Measurements from ENCODE around the gene FXYD4. TPM values are rescaled to one million over a fixed set of nuclear protein-coding genes. Genes with fewer than 3 reads are reported as not detected.

FXYD4 gene
- total and polyA plus RNA-seq, 4 donors, result 0.65 to 3.9 (median 2.9) TPM; not detected in 1

DNA sequence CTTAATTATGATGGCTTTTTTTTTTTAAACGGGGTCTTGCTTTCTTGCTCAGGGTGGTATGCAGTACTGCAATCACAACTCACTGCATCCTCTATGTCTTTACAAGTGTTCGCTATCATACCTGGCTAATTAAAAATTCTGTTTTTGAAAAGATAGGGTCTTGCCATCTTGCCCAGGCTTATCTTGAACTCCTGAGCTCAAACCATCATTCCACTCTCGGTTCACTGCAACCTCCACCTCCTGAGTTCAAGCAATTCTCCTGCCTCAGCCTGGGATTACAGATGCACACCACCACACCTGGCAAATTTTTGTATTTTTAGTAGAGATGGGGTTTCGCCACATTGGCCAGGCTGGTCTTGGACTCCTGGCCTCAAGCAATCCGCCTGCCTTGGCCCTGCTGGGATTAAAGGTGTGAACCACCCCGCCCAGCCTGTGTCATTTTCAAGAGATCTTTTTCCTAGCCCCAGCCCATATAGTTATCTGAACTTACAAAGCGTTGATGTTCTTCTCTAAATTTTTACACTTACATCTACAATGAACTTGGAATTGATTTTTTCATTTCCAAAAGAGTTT lies 31.5 kb downstream of the FXYD4 start:
- no peak overlapping the region for H3K4me3 ChIP-seq

DNA sequence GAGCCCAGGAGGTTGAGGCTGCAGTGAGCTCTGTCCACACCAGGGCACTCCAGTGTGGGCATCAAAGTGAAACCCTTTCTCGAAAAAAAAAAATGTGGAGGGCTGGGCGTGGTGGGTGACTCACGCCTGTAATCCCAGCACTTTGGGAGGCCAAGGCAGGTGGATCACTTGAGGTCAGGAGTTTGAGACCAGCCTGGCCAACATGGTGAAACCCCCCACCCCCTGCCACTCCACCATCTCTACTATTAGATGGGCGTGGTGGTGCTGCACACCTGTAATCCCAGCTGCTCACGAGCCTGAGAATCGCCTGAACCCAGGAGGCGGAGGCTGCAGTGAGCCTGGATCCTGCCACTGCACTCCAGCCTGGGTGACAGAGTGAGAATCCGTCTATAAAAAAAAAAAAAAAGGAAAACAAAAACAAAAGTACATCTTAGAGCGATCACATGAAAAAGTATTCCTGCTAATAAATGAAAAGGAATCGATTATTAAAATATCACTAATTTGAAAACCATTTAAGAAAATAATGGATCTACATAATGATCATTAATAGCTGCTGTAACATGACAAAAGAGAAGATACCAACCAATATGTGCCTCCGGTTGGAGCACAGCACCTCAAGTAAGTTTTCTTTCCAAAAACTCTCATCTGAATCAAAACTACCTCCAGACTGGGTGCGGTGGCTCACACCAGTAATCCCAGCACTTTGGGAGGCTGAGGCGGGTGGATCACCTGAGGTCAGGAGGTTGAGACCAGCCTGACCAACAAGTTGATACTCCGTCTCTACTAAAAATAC lies 32.7 kb downstream of the FXYD4 start:
- H3K4me3 ChIP-seq, result no peak overlapping the region
- ATAC-seq (ENCODE audit: insufficient read depth, low FRiP score) (no peak), DNase-seq (no peak)
- H3K4me1 ChIP-seq (ENCODE audit: control insufficient read depth in 5 of 5, insufficient read depth in 5 of 5, low read length in 5 of 5), result peaks cover 4 to 24% (median 18%) of the 10 kb centered on the region in 5 donors
- H3K9ac ChIP-seq (ENCODE audit: insufficient read depth in 1 of 2, low read length in 2 of 2), result no peak overlapping the region
- TF ChIP-seq, protein P1, sequence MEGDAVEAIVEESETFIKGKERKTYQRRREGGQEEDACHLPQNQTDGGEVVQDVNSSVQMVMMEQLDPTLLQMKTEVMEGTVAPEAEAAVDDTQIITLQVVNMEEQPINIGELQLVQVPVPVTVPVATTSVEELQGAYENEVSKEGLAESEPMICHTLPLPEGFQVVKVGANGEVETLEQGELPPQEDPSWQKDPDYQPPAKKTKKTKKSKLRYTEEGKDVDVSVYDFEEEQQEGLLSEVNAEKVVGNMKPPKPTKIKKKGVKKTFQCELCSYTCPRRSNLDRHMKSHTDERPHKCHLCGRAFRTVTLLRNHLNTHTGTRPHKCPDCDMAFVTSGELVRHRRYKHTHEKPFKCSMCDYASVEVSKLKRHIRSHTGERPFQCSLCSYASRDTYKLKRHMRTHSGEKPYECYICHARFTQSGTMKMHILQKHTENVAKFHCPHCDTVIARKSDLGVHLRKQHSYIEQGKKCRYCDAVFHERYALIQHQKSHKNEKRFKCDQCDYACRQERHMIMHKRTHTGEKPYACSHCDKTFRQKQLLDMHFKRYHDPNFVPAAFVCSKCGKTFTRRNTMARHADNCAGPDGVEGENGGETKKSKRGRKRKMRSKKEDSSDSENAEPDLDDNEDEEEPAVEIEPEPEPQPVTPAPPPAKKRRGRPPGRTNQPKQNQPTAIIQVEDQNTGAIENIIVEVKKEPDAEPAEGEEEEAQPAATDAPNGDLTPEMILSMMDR (IDR thresholded peaks at IDR 0.05; ENCODE audit: control extremely low read depth, extremely low read depth), result no peak
- H3K9me3 ChIP-seq (ENCODE audit: control insufficient read depth in 4 of 4, insufficient read depth in 3 of 4, low read length in 3 of 4), result no peaks in the 10 kb centered on the region
- H3K27me3 ChIP-seq (ENCODE audit: control insufficient read depth in 3 of 3, insufficient read depth in 3 of 3, low read length in 2 of 3), result no peaks in the 10 kb centered on the region
- peaks cover 0 to 6% (median 2%) of the 10 kb centered on the region in 4 donors for H3K36me3 ChIP-seq (ENCODE audit: control insufficient read depth in 4 of 4, insufficient read depth in 4 of 4, low read length in 4 of 4)
- peak overlapping the region in 1 of 2 donors; percentile 33 for H3K27ac ChIP-seq (ENCODE audit: low read depth in 1 of 2, low read length in 1 of 2)
- 66 to 77% methylated on average over 14 of the region's 14 CpGs for WGBS, 2 donors

More for the DNA sequence above, 31.5 kb downstream of the FXYD4 start:
- 85 to 88% methylated on average over 7 of the region's 7 CpGs for WGBS, 2 donors
- Histone ChIP-seq H3K27ac (ENCODE audit: low read depth in 1 of 2, low read length in 1 of 2) (no peak overlapping the region), H3K9me3 (ENCODE audit: control insufficient read depth in 4 of 4, insufficient read depth in 3 of 4, low read length in 3 of 4) (no peaks in the 10 kb centered on the region), H3K36me3 (ENCODE audit: control insufficient read depth in 4 of 4, insufficient read depth in 4 of 4, low read length in 4 of 4) (peaks cover 0 to 6% (median 2%) of the 10 kb centered on the region in 4 donors), H3K4me1 (ENCODE audit: control insufficient read depth in 5 of 5, insufficient read depth in 5 of 5, low read length in 5 of 5) (peaks cover 4 to 30% (median 23%) of the 10 kb centered on the region in 5 donors), H3K27me3 (ENCODE audit: control insufficient read depth in 3 of 3, insufficient read depth in 3 of 3, low read length in 2 of 3) (no peaks in the 10 kb centered on the region), H3K9ac (ENCODE audit: insufficient read depth in 1 of 2, low read length in 2 of 2) (no peak overlapping the region)
- ATAC-seq (ENCODE audit: insufficient read depth, low FRiP score) (no peak), DNase-seq (no peak)
- TF ChIP-seq, protein P1 (IDR thresholded peaks at IDR 0.05; ENCODE audit: control extremely low read depth, extremely low read depth), result no peak

DNA sequence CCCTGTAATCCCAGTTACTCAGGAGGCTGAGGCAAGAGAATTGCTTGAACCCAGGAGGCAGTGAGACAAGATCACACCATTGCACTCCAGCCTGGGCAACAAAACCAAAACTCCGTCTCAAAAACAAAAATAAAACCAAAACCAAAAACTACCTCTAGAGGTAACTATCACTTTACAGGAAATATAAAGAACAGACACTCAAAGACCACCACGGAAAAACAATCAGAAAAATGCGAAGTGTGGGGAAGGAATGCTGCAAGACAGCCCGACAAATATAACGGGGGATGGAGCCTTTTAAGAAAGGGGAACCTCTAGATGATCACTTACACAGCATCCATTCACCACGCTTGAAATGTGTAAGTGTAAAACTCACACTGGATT lies 33.3 kb downstream of the FXYD4 start:
- DNase-seq (no peak), ATAC-seq (ENCODE audit: insufficient read depth, low FRiP score) (no peak)
- TF ChIP-seq, protein P1 (IDR thresholded peaks at IDR 0.05; ENCODE audit: control extremely low read depth, extremely low read depth), result no peak
- Histone ChIP-seq H3K27ac (ENCODE audit: low read depth in 1 of 2, low read length in 1 of 2) (no peak overlapping the region), H3K9me3 (ENCODE audit: control insufficient read depth in 4 of 4, insufficient read depth in 3 of 4, low read length in 3 of 4) (no peaks in the 10 kb centered on the region), H3K9ac (ENCODE audit: insufficient read depth in 1 of 2, low read length in 2 of 2) (no peak overlapping the region), H3K4me1 (ENCODE audit: control insufficient read depth in 5 of 5, insufficient read depth in 5 of 5, low read length in 5 of 5) (peaks cover 4 to 24% (median 16%) of the 10 kb centered on the region in 5 donors), H3K27me3 (ENCODE audit: control insufficient read depth in 3 of 3, insufficient read depth in 3 of 3, low read length in 2 of 3) (no peaks in the 10 kb centered on the region), H3K4me3 (no peak overlapping the region), H3K36me3 (ENCODE audit: control insufficient read depth in 4 of 4, insufficient read depth in 4 of 4, low read length in 4 of 4) (peaks cover 0 to 6% (median 0%) of the 10 kb centered on the region in 4 donors)
- 23 to 45% methylated on average over 6 of the region's 6 CpGs for WGBS, 2 donors

Data from lung (tissue), 12 donors.